Astrocyte (in vitro differentiated cells and primary cell): ENCODE results near the gene SECISBP2L. TPM values are rescaled to one million over a fixed set of nuclear protein-coding genes. Genes with fewer than 3 reads are reported as not detected.

ENCODE experiments used
- DNase-seq: peaks from one replicate; pipeline ENCODE4 v3.0.0-alpha.2; 2010; ENCODE audit warnings: low read depth
- FAIRE-seq: peaks from 2 replicates; lab custom pipeline; 2011; peaks lifted over from hg19 to GRCh38; lab: Jason Lieb, UNC
- H2AFZ ChIP-seq: 2 replicates; pipeline ENCODE4 v1.6.0; 2012; ENCODE audit warnings: low read depth, low read length, inconsistent platforms
- H3K27ac ChIP-seq: 2 replicates; pipeline ENCODE4 v1.5.1; 2011; ENCODE audit warnings: low read depth, low read length, inconsistent platforms
- H3K27me3 ChIP-seq: 2 replicates; pipeline ENCODE4 v1.6.0; 2011; ENCODE audit warnings: low read length, inconsistent platforms; ENCODE audit not compliant: insufficient read depth
- H3K36me3 ChIP-seq: 2 replicates; pipeline ENCODE4 v1.5.1; 2011; ENCODE audit warnings: low read length, inconsistent platforms; ENCODE audit not compliant: insufficient read depth
- H3K4me1 ChIP-seq: 2 replicates; pipeline ENCODE4 v1.5.1; 2011; ENCODE audit warnings: low read length, inconsistent platforms; ENCODE audit not compliant: insufficient read depth
- H3K4me2 ChIP-seq: 2 replicates; pipeline ENCODE4 v1.6.0; 2012; ENCODE audit warnings: low read length, inconsistent platforms
- H3K4me3 ChIP-seq: 2 replicates; pipeline ENCODE4 v1.5.1; 2011; ENCODE audit warnings: low read depth, mild to moderate bottlenecking, low read length, inconsistent platforms; ENCODE audit not compliant: insufficient read depth
- H3K79me2 ChIP-seq: 2 replicates; pipeline ENCODE4 v1.6.0; 2012; ENCODE audit warnings: mild to moderate bottlenecking, low read length, inconsistent platforms; ENCODE audit not compliant: insufficient read depth
- H3K9ac ChIP-seq: 2 replicates; pipeline ENCODE4 v1.6.0; 2012; ENCODE audit warnings: mild to moderate bottlenecking, low read length, inconsistent platforms
- H3K9me3 ChIP-seq: 2 replicates; pipeline ENCODE4 v1.5.1; 2012; ENCODE audit warnings: low read depth, mild to moderate bottlenecking, low read length, inconsistent platforms; ENCODE audit not compliant: insufficient read depth
- H4K20me1 ChIP-seq: 2 replicates; pipeline ENCODE4 v1.6.0; 2012; ENCODE audit warnings: low read length, inconsistent platforms; ENCODE audit not compliant: insufficient read depth
- H3K27ac Mint-ChIP-seq: one replicate; pipeline ENCODE4 v1.8.0; 2021; ENCODE audit warnings: mild to moderate bottlenecking, mixed read lengths; ENCODE audit not compliant: unreplicated experiment
- H3K27me3 Mint-ChIP-seq: one replicate; pipeline ENCODE4 v1.8.0; 2021; ENCODE audit warnings: low read depth, mixed read lengths; ENCODE audit not compliant: unreplicated experiment
- H3K36me3 Mint-ChIP-seq: one replicate; pipeline ENCODE4 v1.8.0; 2021; ENCODE audit warnings: low read depth, mixed read lengths; ENCODE audit not compliant: unreplicated experiment
- H3K4me1 Mint-ChIP-seq: one replicate; pipeline ENCODE4 v1.8.0; 2021; ENCODE audit warnings: low read depth, mixed read lengths; ENCODE audit not compliant: unreplicated experiment
- H3K4me3 Mint-ChIP-seq: one replicate; pipeline ENCODE4 v1.8.0; 2021; ENCODE audit warnings: mild to moderate bottlenecking, moderate library complexity, mixed read lengths; ENCODE audit not compliant: unreplicated experiment
- H3K9me3 Mint-ChIP-seq: one replicate; pipeline ENCODE4 v1.8.0; 2021; ENCODE audit warnings: mild to moderate bottlenecking, mixed read lengths; ENCODE audit not compliant: unreplicated experiment
- EZH2 ChIP-seq: IDR thresholded peaks from 2 replicates; pipeline ENCODE4 v1.6.1; 2012; ENCODE audit warnings: mild to moderate bottlenecking, low read length, inconsistent platforms; ENCODE audit not compliant: insufficient read depth
- total RNA-seq: library from RNA; stranded (reverse); gene quantifications from 2 replicates; pipeline ENCODE4 v1.2.1, GENCODE V29; 2021
- TF ChIP-seq, protein P1 (sequence below): IDR thresholded peaks from 2 replicates; pipeline ENCODE4 v1.5.1; 2011; ENCODE audit warnings: low read depth, mild to moderate bottlenecking, inconsistent platforms, low read length, moderate library complexity; ENCODE audit not compliant: insufficient read depth

Gene SECISBP2L
- total RNA-seq, 1 donor from 2014 or later = 52.5 TPM

GRCh38 chr15:48981941-48982340 lies 64.3 kb downstream of the SECISBP2L start:
- no peaks in the 10 kb centered on the region for H3K9me3 ChIP-seq
- Mint-ChIP-seq H3K4me3 (no peak overlapping the region), H3K36me3 (no peaks in the 10 kb centered on the region), H3K27me3 (no peaks in the 10 kb centered on the region), H3K9me3 (no peaks in the 10 kb centered on the region), H3K4me1 (peaks cover 2% of the 10 kb centered on the region), H3K27ac (no peak overlapping the region)
- no peaks in the 10 kb centered on the region for H3K79me2 ChIP-seq
- no peaks in the 10 kb centered on the region for H3K4me1 ChIP-seq
- no peak overlapping the region for H3K27ac ChIP-seq
- no peaks in the 10 kb centered on the region for H4K20me1 ChIP-seq
- H3K9ac ChIP-seq = no peak overlapping the region
- no peak overlapping the region for H2AFZ ChIP-seq
- DNase-seq (no peak), FAIRE-seq (no peak)
- H3K4me2 ChIP-seq = no peak overlapping the region
- TF ChIP-seq, protein P1, sequence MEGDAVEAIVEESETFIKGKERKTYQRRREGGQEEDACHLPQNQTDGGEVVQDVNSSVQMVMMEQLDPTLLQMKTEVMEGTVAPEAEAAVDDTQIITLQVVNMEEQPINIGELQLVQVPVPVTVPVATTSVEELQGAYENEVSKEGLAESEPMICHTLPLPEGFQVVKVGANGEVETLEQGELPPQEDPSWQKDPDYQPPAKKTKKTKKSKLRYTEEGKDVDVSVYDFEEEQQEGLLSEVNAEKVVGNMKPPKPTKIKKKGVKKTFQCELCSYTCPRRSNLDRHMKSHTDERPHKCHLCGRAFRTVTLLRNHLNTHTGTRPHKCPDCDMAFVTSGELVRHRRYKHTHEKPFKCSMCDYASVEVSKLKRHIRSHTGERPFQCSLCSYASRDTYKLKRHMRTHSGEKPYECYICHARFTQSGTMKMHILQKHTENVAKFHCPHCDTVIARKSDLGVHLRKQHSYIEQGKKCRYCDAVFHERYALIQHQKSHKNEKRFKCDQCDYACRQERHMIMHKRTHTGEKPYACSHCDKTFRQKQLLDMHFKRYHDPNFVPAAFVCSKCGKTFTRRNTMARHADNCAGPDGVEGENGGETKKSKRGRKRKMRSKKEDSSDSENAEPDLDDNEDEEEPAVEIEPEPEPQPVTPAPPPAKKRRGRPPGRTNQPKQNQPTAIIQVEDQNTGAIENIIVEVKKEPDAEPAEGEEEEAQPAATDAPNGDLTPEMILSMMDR = no peak
- no peak for TF ChIP-seq EZH2
- no peaks in the 10 kb centered on the region for H3K27me3 ChIP-seq
- H3K36me3 ChIP-seq = no peaks in the 10 kb centered on the region
- no peak overlapping the region for H3K4me3 ChIP-seq

- Mint-ChIP-seq H3K9me3 (no peaks in the 10 kb centered on the region), H3K27ac (no peak overlapping the region), H3K4me3 (no peak overlapping the region), H3K27me3 (no peaks in the 10 kb centered on the region), H3K36me3 (no peaks in the 10 kb centered on the region), H3K4me1 (peaks cover 7% of the 10 kb centered on the region)
- Histone ChIP-seq H3K9ac (no peak overlapping the region), H3K27me3 (no peaks in the 10 kb centered on the region), H3K79me2 (no peaks in the 10 kb centered on the region), H3K9me3 (no peaks in the 10 kb centered on the region), H3K4me3 (no peak overlapping the region), H3K36me3 (no peaks in the 10 kb centered on the region), H4K20me1 (no peaks in the 10 kb centered on the region), H3K4me2 (no peak overlapping the region), H3K4me1 (peaks cover 5% of the 10 kb centered on the region), H3K27ac (no peak overlapping the region), H2AFZ (no peak overlapping the region)
- no peak for DNase-seq
- FAIRE-seq = no peak
- TF ChIP-seq, protein P1 = no peak
- no peak for TF ChIP-seq EZH2
These were observed 67.6 kb downstream of the SECISBP2L start for GRCh38 chr15:48978638-48979037.

- no peaks in the 10 kb centered on the region for H3K9me3 ChIP-seq
- peak overlapping the region; percentile 59 for H3K27ac ChIP-seq
- Mint-ChIP-seq H3K27me3 (no peaks in the 10 kb centered on the region), H3K27ac (peak overlapping the region; percentile 58), H3K36me3 (peaks cover 1% of the 10 kb centered on the region), H3K4me3 (peak overlapping the region; percentile 34), H3K9me3 (no peaks in the 10 kb centered on the region), H3K4me1 (peaks cover 7% of the 10 kb centered on the region)
- DNase-seq (no peak), FAIRE-seq (no peak)
- H3K4me1 ChIP-seq = peaks cover 5% of the 10 kb centered on the region
- no peak for TF ChIP-seq EZH2
- TF ChIP-seq, protein P1 = no peak
- H3K36me3 ChIP-seq = no peaks in the 10 kb centered on the region
- peak overlapping the region; percentile 83 for H3K4me2 ChIP-seq
- no peaks in the 10 kb centered on the region for H3K27me3 ChIP-seq
- H2AFZ ChIP-seq = peak overlapping the region; percentile 96
- no peaks in the 10 kb centered on the region for H3K79me2 ChIP-seq
- H3K4me3 ChIP-seq = peak overlapping the region; percentile 53
- no peaks in the 10 kb centered on the region for H4K20me1 ChIP-seq
- peak overlapping the region; percentile 76 for H3K9ac ChIP-seq
These were observed 69.7 kb downstream of the SECISBP2L start for GRCh38 chr15:48976444-48977088.
